Measurements from ENCODE around the gene MCUB. TPM values are rescaled to one million over a fixed set of nuclear protein-coding genes. Genes with fewer than 3 reads are reported as not detected.

Gene MCUB
- total RNA-seq, 1 donor, result 22.8 TPM

DNA sequence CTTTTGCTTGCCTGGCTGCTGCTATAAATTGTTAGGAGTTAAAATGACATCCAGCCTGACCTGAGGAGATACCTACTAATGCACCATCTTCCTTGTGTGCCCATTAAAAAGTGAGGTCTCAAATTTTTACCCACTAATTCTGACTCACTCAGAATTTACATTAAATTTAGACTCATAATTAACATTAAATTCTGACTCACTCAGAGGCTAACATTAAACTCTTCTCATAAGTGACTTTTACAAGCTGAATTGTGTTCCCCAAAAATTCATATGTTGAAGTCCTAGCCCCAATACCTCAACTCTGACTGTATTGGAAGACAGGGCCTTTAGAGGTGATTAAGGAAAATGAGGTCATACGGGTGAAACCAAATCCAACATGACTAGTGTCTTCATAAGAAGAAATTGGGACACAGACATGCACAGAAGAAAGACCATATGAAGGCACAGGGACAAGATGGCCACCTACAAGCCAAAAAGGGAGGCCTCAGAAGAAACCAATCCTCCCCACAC, 131.4 kb downstream of the MCUB start:
- Histone ChIP-seq H3K27me3 (ENCODE audit: insufficient read depth, low read length) (no peaks in the 10 kb centered on the region), H3K4me1 (ENCODE audit: insufficient read depth, low read length) (no peaks in the 10 kb centered on the region), H3K79me2 (ENCODE audit: insufficient read depth, low read length) (no peaks in the 10 kb centered on the region), H2AFZ (ENCODE audit: low read length) (no peak overlapping the region), H3K4me2 (ENCODE audit: insufficient read depth, low read length) (no peak overlapping the region), H4K20me1 (ENCODE audit: insufficient read depth, low read length) (no peaks in the 10 kb centered on the region), H3K36me3 (ENCODE audit: insufficient read depth, low read length) (peaks cover 25% of the 10 kb centered on the region), H3K27ac (ENCODE audit: low read depth, low read length) (no peak overlapping the region), H3K4me3 (ENCODE audit: insufficient read depth, low read length) (no peak overlapping the region), H3K9me3 (ENCODE audit: low read depth, low read length) (no peaks in the 10 kb centered on the region)
- DNase-seq (ENCODE audit: insufficient read length, low spot score, missing footprints), result no peak
- no peak for TF ChIP-seq CTCF (IDR thresholded peaks at IDR 0.05; ENCODE audit: extremely low read depth, low read depth, low read length)

DNA sequence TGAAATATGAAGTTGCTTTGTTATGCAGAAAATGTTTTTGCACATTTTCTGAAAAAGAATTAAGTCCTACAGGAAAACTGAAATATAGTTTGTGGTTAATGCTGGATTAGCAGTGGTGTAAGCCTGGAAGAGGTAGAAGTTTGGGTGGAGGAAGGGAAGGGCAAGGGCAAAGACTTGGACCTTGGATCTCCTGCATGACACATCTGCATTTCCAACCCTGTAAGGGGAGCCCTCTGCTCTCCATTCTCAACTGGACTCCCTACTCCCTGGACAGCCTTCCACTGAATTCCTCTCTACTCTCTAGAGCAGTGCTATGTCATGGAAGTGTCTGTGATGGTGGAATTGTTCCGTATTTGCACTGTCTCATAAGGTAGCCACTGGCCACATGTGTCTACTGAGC, 138.6 kb downstream of the MCUB start:
- peaks cover 6% of the 10 kb centered on the region for H3K4me1 ChIP-seq (ENCODE audit: insufficient read depth, low read length)
- H3K27ac ChIP-seq (ENCODE audit: low read depth, low read length), result no peak overlapping the region
- no peaks in the 10 kb centered on the region for H4K20me1 ChIP-seq (ENCODE audit: insufficient read depth, low read length)
- no peak for DNase-seq (ENCODE audit: insufficient read length, low spot score, missing footprints)
- H3K4me2 ChIP-seq (ENCODE audit: insufficient read depth, low read length), result no peak overlapping the region
- no peaks in the 10 kb centered on the region for H3K27me3 ChIP-seq (ENCODE audit: insufficient read depth, low read length)
- peaks cover 8% of the 10 kb centered on the region for H3K36me3 ChIP-seq (ENCODE audit: insufficient read depth, low read length)
- no peaks in the 10 kb centered on the region for H3K9me3 ChIP-seq (ENCODE audit: low read depth, low read length)
- no peak overlapping the region for H2AFZ ChIP-seq (ENCODE audit: low read length)
- H3K4me3 ChIP-seq (ENCODE audit: insufficient read depth, low read length), result no peak overlapping the region
- no peak for TF ChIP-seq CTCF (IDR thresholded peaks at IDR 0.05; ENCODE audit: extremely low read depth, low read depth, low read length)
- H3K79me2 ChIP-seq (ENCODE audit: insufficient read depth, low read length), result peaks cover 22% of the 10 kb centered on the region

DNA sequence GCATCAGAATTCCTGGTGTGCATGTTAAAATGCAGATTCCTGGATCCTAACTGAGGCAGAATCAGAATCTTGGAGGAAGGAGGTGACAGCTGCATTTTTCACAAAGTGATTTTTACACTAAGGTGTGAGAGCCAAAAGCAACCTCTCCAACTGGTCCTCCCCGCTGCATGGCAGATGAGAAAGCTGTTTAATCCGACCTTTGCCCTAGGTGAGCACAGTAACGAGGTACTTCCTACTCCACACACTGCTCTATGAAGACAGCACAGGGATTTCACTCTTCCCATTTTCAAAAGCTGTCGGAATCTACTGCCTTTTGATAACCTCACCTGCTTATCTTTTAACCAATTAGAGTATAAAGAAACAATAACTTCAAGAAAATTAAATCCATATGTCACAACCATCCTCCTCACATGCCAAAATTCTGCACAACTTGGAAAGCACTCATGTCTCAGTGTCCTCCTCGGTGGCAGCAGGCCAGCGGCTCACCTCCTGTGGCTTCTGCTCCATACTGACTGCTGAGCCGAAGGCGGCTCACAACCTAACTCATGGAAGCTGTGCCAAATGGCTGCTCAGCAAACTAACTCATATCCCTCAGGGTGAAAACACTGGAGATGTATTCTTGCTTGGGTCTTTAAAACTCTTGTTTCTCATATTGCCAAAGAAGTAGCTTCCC, 139.6 kb downstream of the MCUB start:
- Histone ChIP-seq H3K36me3 (ENCODE audit: insufficient read depth, low read length) (no peaks in the 10 kb centered on the region), H3K27me3 (ENCODE audit: insufficient read depth, low read length) (no peaks in the 10 kb centered on the region), H3K79me2 (ENCODE audit: insufficient read depth, low read length) (peaks cover 22% of the 10 kb centered on the region), H4K20me1 (ENCODE audit: insufficient read depth, low read length) (no peaks in the 10 kb centered on the region), H2AFZ (ENCODE audit: low read length) (no peak overlapping the region), H3K4me2 (ENCODE audit: insufficient read depth, low read length) (no peak overlapping the region), H3K4me1 (ENCODE audit: insufficient read depth, low read length) (peaks cover 6% of the 10 kb centered on the region), H3K4me3 (ENCODE audit: insufficient read depth, low read length) (no peak overlapping the region), H3K27ac (ENCODE audit: low read depth, low read length) (no peak overlapping the region), H3K9me3 (ENCODE audit: low read depth, low read length) (no peaks in the 10 kb centered on the region)
- DNase-seq (ENCODE audit: insufficient read length, low spot score, missing footprints), result no peak
- TF ChIP-seq CTCF (IDR thresholded peaks at IDR 0.05; ENCODE audit: extremely low read depth, low read depth, low read length), result no peak

DNA sequence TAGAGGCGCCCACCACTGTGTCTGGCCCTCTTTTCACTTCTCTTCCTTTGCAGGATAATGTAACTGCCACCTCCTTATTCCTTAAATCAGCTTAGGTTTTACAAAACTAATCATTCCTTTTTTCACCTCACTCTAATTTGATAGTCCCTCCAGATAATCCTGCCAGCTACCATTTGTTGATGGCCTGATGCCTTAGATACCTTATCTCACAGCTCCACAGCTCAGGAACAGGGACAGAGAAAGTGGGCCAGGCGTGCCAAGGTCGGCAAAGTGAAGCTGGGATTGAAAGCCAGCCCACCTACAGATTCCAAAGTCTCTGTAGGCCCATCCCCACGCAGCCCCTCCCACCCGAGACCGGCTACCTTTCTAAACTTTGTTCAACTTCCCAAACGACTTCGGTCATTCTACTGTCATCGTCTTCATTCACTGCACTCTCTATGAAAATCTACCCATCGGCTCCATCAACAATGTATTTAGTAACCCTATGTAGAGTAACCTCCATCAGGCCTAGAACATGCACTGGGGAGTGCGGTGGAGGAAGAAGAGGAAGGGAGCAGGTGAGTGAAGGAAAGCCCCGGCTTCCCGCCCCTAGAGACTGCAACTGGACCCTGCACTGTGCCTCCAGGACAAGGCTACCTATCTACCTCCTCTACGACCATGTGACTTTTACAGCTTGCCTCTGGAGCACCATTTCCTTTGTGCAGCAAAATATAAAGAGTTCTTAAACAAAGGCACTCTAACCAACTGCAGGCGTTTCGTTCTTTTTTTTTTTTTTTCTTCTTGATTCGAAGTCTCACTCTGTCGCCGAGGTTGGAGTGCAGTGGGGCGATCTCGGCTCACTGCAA, 141.7 kb downstream of the MCUB start:
- peak overlapping the region; percentile 88 for H3K4me3 ChIP-seq (ENCODE audit: insufficient read depth, low read length)
- TF ChIP-seq CTCF (IDR thresholded peaks at IDR 0.05; ENCODE audit: extremely low read depth, low read depth, low read length), result no peak

More for the DNA sequence above, 141.7 kb downstream of the MCUB start:
- Histone ChIP-seq H3K36me3 (ENCODE audit: insufficient read depth, low read length) (no peaks in the 10 kb centered on the region), H4K20me1 (ENCODE audit: insufficient read depth, low read length) (no peaks in the 10 kb centered on the region), H3K27me3 (ENCODE audit: insufficient read depth, low read length) (no peaks in the 10 kb centered on the region), H3K4me2 (ENCODE audit: insufficient read depth, low read length) (peak overlapping the region; percentile 81), H3K4me1 (ENCODE audit: insufficient read depth, low read length) (peaks cover 6% of the 10 kb centered on the region), H3K79me2 (ENCODE audit: insufficient read depth, low read length) (peaks cover 22% of the 10 kb centered on the region), H2AFZ (ENCODE audit: low read length) (peak overlapping the region; percentile 59), H3K27ac (ENCODE audit: low read depth, low read length) (peak overlapping the region; percentile 47), H3K9me3 (ENCODE audit: low read depth, low read length) (no peaks in the 10 kb centered on the region)
- peak; percentile 65 for DNase-seq (ENCODE audit: insufficient read length, low spot score, missing footprints)

Data from osteoblast (primary cell).